NOMO-1 treated with DMSO at 0.1 percent for 48 hours (cell line): ENCODE measurements around the gene ATP1A2.

ENCODE experiments used
- DNase-seq: peaks from one replicate; lab custom pipeline; 2025; ENCODE audit not compliant: unreplicated experiment; lab: John Stamatoyannopoulos, UW

The ATP1A2 gene

DNA sequence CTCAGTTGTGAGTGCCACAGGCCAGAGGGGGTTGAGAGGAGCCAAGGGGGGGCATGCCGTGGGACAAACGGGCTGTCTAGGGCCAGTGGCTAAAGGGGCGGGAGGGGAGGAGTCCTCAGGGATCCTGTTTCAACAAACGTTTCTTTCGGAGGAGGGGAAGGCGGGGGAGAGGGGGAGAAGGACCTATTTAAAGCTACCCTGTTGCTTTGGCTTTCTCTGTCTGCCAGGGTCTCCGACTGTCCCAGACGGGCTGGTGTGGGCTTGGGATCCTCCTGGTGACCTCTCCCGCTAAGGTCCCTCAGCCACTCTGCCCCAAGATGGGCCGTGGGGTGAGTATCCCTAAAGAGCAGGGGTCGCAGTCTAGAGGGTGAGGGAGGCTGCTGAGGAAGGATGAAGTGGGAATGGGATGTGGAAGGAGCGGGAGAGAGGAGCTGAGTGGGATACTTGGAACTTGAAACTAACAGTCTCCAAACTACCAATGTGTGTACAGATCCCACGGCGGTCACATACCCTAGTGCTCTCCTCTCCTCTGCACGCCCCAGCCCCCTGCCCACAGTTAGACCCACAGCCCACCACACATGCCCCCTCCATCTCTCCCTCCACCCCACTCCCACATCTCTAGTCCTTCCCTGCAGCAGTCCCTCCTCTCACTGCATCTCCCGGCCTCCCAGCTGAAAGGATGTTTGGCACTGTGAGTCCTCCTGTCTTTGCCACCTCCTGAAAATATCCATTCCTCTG lies at the start of gene ATP1A2:
ATP1A2 (plus strand) TSS at position 215 of the 738 bp plus-strand sequence; CDS start at position 318, 103 bp downstream.
- DNase-seq, result no peak

GRCh38 chr1:160066829-160067745 lies 48.5 kb upstream of the ATP1A2 start:
- no peak for DNase-seq

DNA sequence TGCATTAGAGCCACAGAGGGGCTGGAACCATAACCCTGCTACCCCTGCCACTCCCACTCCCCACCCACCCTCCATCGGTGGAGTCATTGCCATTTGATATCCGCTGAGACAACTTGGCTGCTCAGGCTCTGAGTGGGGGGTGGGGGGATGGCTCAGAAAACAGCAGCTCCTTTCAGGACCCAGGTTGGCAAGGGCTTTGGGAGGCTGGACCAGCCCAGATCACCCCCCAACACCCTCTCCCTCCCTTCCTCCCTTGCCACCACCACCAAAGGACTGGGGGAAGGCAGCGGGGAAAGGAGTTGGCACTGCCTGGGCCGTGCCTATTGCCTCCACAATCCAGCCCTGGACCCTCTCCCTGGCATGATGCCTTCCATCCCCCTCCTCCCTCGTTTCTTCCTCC lies 47.3 kb upstream of the ATP1A2 start:
- no peak for DNase-seq

- DNase-seq, result no peak
Measured at GRCh38 chr1:160069460-160070231, 45.9 kb upstream of the ATP1A2 start, which contains the start of gene KCNJ10. Gene KCNJ10 (minus strand): TSS chr1:160070160. CDS start chr1:160042532, 27,628 bp downstream.

DNA sequence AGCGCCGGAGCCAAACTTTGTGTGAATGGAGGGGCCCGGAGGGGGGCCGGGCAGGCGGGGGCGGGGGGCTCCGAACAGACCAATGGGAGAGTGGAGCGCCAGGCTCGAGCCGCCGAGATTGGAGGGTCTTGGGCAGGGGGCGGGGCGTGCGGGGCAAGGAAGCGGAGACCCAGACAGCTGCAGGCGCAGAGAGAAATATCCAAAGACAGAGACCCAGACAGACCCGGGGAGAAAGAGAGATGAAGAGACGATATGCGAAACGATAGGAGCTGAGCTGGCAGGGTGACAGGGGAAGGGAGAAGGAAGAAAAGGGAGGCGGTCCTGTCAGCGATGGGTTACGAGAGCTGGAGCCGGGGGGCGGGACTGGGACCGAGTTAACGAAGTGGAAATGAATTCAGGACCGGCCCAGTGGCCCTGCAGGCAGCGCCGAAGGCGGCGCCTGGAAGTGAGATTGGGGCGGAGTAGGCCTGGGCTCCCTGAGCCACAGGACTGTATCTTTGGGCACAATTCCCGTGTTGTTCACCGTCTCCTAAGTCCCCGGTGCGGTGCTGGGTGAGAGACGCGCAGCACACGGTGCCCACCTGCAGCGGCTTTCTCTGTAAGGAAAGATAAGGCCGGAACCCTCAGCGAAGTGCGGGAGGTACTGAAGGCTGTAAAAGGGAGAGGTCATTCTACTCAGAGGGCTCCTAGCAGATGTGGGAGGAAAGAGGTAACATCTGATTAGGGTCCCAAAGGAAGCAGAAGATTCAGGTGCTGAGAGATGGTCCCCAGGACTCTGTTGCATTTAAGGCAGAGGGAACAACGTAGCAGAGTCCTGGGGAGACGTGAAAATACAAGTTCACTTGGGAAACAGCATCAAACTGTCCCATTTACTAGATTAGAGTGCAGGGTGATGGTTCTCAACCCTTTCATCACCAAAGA lies 45.1 kb upstream of the ATP1A2 start:
- peak; percentile 79 for DNase-seq

GRCh38 chr1:160071289-160071688 lies 44.3 kb upstream of the ATP1A2 start:
- no peak for DNase-seq

DNA sequence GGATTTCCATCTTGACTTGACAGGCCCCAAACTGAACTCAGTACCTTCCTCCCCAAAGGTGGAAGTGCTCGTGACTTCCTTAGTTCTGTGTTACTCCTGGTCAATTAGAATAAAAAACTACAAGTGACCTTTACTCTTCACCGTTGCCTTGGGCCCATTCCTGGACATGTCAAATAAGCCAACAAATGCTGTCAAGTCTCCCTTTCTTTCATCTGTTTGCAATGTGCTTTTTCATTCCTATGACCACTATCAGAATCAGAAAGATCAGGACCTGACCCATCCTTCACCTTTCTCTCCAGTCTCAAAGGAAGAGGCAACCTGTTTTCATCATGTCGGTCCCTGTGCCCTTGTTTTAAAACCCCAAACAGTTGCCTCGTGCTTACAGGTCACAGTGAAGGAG lies 40.7 kb upstream of the ATP1A2 start:
- no peak for DNase-seq

DNA sequence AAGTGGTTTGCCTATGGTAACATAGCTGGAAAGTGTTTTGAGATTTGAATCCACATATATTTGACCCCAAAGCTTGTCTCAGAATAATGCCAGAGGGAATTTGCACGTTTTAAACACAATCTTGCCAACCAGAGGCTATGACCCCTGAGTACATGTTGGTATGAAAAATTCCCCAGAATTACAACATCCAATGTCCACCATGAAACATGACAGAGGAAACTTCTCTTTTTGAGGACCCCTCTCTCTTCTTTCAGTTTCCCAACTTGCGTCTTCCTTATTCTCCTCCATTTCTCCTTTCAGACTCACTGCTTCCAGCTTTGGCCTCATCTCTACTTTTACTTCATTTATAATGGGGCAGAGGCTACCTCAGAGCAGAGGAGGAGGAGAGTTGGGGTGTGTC lies 39.7 kb upstream of the ATP1A2 start:
- DNase-seq, result no peak

DNA sequence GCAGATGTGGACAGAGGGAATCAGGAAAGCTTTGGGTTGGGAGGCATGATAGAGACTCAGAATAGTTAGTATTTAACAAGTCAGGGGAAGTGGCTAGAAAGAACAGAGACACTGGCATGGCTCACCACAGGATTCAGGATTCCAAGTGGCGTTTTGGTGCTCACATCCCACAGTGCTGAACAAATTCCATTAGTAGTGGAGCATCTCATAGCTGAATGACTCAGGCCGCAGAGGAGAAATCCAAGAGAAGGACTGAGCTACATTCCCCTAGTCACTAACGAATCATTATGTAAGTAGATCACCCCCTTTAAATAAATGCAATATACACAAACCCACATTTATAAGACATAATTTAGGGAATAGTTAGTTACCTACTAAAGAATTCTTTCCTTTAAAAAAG lies 39.3 kb upstream of the ATP1A2 start:
- DNase-seq, result no peak

DNA sequence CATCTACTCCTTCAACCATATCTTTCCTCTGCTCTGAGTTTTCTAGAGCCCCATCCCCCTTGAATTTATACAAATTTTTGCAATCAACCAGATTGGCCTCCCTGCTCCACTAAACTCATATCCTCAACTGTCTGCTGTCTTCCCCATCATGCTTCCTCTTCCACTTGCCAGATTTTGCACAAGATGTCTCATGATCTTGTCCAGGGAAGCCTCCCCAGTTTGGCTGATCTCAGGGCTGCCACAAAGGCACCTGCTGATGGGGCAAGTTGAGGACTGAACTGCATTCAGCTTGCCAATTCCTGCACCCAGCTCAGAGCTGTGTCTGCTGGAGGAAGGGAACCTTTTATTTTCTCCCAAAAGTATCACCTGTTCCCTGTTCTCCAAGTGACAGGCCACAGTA lies 38.1 kb upstream of the ATP1A2 start:
- no peak for DNase-seq

GRCh38 chr1:160078512-160079195 lies 36.9 kb upstream of the ATP1A2 start:
- DNase-seq, result peak; percentile 42

DNA sequence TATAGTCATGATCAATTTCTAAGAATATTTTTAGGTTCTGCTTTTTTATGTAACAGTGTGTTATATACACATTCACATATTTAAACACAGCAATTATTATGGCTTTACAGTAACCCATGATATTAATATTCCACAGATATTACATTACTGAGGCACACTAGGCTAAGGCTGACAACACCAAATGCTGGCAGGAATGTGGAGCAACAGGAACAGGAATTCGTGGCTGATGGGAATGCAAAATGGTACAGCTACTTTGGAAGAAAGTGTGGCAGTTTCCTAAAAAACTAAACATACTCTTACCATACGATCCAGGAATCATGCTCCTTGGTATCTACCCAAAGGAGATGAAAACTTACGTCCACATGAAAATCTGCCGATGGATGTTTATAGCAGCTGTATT lies 36.1 kb upstream of the ATP1A2 start:
- DNase-seq, result no peak

DNA sequence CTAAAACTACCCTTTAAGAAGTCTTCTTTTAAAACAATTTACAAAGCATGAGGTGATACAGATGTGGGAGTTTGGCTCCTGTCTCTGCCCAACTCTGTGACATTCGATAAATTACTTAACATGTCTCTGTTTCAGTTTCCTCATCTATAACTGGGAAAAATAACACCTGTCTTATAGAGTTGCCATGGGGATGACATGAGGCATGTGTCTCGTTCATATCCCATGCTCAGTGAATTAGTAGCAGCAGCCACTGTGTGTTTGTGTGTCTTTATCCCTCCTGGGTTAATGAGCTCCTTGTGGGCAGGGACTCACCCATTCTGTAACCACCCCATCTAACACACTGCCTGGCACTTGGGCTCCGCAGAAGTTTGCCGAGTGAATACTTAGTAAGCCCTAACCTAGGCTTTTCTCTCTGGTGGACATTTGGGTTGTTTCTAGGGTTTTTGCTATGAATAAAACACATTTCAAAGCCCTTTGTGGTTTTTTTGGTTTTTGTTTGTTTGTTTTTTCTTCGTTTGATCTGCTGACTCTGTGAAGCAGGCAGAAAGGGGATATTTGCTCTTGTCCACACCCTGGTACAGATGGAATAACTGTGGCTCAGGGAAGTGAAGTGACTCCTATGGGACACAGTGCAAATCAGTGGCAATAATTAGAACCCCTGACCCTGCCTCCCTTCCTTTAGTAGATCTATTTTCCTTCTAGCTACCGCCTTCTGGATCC lies 35.0 kb upstream of the ATP1A2 start:
- DNase-seq, result no peak

- DNase-seq, result no peak
Measured at GRCh38 chr1:160081261-160081936, 34.2 kb upstream of the ATP1A2 start, which contains the start of gene KCNJ9. Gene KCNJ9 (plus strand): TSS chr1:160081538. CDS start chr1:160084031, 2,493 bp downstream.

DNA sequence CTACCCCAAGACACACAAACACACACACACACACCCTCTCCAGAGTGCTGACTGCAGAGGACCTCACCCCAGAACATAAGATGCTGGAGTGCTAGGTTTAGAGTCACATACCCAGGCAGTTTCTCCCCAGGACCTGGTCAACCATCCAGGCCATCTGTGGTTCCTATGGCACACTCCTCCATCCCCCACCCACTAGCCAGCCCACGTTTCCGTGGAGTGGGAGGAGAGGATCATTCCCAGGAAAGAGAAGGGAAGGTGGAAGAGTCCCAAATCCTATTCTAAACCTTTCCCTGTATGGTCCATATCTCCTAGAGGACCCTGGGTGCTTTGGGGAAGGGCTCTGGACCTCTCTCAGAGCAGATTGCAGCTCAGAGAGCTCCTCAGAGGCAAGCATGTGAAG lies 33.1 kb upstream of the ATP1A2 start:
- no peak for DNase-seq

DNA sequence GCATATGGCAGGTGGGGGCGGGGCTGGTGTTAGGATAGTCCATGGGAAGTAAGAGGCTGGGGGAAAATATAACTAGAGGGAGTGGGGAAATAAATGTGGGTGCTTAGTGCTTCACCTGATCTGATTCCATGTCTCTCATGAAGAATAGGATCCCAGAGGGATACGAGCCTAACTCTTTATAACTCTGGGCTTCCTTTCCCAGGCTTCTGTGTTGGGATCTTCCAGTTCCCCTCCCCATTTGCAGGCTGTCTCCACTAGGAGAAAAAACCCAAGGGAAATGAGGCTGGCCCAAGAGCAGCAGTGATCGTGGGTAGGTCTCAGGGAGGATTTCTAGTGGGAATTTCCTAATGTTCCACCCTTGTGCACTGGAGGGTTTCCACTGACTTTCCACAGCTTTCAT lies 32.6 kb upstream of the ATP1A2 start:
- DNase-seq, result no peak

- peak; percentile 17 for DNase-seq
Measured at GRCh38 chr1:160083968-160084770, 31.4 kb upstream of the ATP1A2 start.
